ENCODE data around the gene AARS2. TPM values are rescaled to one million over a fixed set of nuclear protein-coding genes. Genes with fewer than 3 reads are reported as not detected.

The AARS2 gene
- total RNA-seq, 4 donors from 2014 or later: 5.9 to 15.7 (median 12.8) TPM

- no peak overlapping the region for H3K4me3 ChIP-seq (ENCODE audit: low read depth, poor library complexity, severe bottlenecking)
- no peak for DNase-seq (ENCODE audit: low spot score in 2 of 2)
- WGBS, 2 donors: 91 to 95% methylated on average over 14 of the region's 14 CpGs
- TF ChIP-seq POLR2A (IDR thresholded peaks at IDR 0.05) (no peak), CTCF (IDR thresholded peaks at IDR 0.05) (no peak)
- intact Hi-C loops (cut with DNase I; ENCODE audit: low total_unique reads): no loop called here
Observed at GRCh38 chr6:44251576-44252524, 61.3 kb downstream of the AARS2 start.

- DNase-seq (ENCODE audit: low spot score in 2 of 2): no peak
- WGBS, 2 donors: 75 to 79% methylated on average over 3 of the region's 3 CpGs
- intact Hi-C loops (cut with DNase I; ENCODE audit: low total_unique reads): no loop called here
- no peak overlapping the region for H3K4me3 ChIP-seq (ENCODE audit: low read depth, poor library complexity, severe bottlenecking)
- no peak for TF ChIP-seq POLR2A (IDR thresholded peaks at IDR 0.05)
Observed at GRCh38 chr6:44250718-44251123, 62.4 kb downstream of the AARS2 start.

- WGBS, 2 donors: 74 to 76% methylated on average over 6 of the region's 6 CpGs
- DNase-seq (ENCODE audit: low spot score in 2 of 2): no peak
- intact Hi-C loops (cut with DNase I; ENCODE audit: low total_unique reads): no loop called here
- H3K4me3 ChIP-seq (ENCODE audit: low read depth, poor library complexity, severe bottlenecking): no peak overlapping the region
- TF ChIP-seq CTCF (IDR thresholded peaks at IDR 0.05) (no peak), POLR2A (IDR thresholded peaks at IDR 0.05) (no peak)
Observed at GRCh38 chr6:44250067-44250717, 63.0 kb downstream of the AARS2 start.

MicroRNA genes within 50 kb of the gene (microRNA counts, 767-probe panel; counts per million panel counts)
- microRNA hsa-miR-4647: 0 to 358 counts per million in 2 donors

Other genes with a start within 250 kb of the AARS2 start
- gene MRPL14, start 185.9 kb downstream of the AARS2 start, total RNA-seq: 10 to 100 TPM; 45.7 to 74.3 (median 52.0) TPM
- gene TMEM63B, start 185.8 kb downstream of the AARS2 start, total RNA-seq: 10 to 100 TPM; 73.4 to 91.2 (median 87.7) TPM
- 1 to 10 TPM in 2 of 4 donors, under 1 TPM in 2; 0.72 to 1.1 (median 0.89) TPM for gene CAPN11, start 154.5 kb downstream of the AARS2 start, total RNA-seq
- gene MYMX, start 96.4 kb downstream of the AARS2 start, total RNA-seq: under 1 TPM in 1 of 4 donors, not detected in 3; 0.69 TPM
- 10 to 100 TPM; 54.6 to 86.4 (median 82.5) TPM for gene SLC29A1, start 89.8 kb downstream of the AARS2 start, total RNA-seq
- 100 to 1,000 TPM; 505 to 604 (median 551) TPM for gene HSP90AB1, start 66.2 kb downstream of the AARS2 start, total RNA-seq
- gene SLC35B2, start 55.8 kb downstream of the AARS2 start, total RNA-seq: 10 to 100 TPM; 18.0 to 40.6 (median 32.6) TPM
- 10 to 100 TPM; 10.8 to 21.1 (median 17.3) TPM for gene NFKBIE, start 47.8 kb downstream of the AARS2 start, total RNA-seq
- under 1 TPM in 2 of 4 donors, not detected in 2; 0.10 to 0.42 TPM for gene TMEM151B, start 42.9 kb downstream of the AARS2 start, total RNA-seq
- under 1 TPM in 1 of 4 donors, not detected in 3; 0.23 TPM for gene SPATS1, start 29.3 kb upstream of the AARS2 start, total RNA-seq
- 10 to 100 TPM; 12.3 to 19.2 (median 13.9) TPM for gene CDC5L, start 74.4 kb upstream of the AARS2 start, total RNA-seq